Posterior cingulate gyrus (tissue), 11 donors: Measurements from ENCODE around the gene GRIN2C.

Experiments used
- DNase-seq, 10 donors: peaks; one replicate each; pipeline versions ENCODE4 v3.0.0 to v3.0.0-alpha.2; 2020 to 2021; ENCODE audit warnings: mixed read lengths in 3 of 10
- intact Hi-C: fragments of 100-400 bp; cut with DNase I; formaldehyde crosslinking; loops from one replicate; pipeline ENCODE4 v1.15.1; 2023

GRIN2C gene

GRCh38 chr17:74852237-74853047 is 7.2 kb downstream of the GRIN2C start:
- DNase-seq, result no peak
- intact Hi-C loops, result no loop called here

GRCh38 chr17:74851612-74852236 is 8.0 kb downstream of the GRIN2C start:
- DNase-seq, result no peak
- intact Hi-C loops, result no loop called here

- intact Hi-C loops, result no loop called here
- no peak for DNase-seq
Measured at GRCh38 chr17:74850914-74851313, 8.8 kb downstream of the GRIN2C start.

- intact Hi-C loops, result no loop called here
- DNase-seq, result no peak
Measured at GRCh38 chr17:74850310-74850709, 9.4 kb downstream of the GRIN2C start.

GRCh38 chr17:74848656-74849399 is 10.9 kb downstream of the GRIN2C start:
- intact Hi-C loops, result no loop called here
- DNase-seq, result no peak

- no peak for DNase-seq
- intact Hi-C loops, result no loop called here
Measured at GRCh38 chr17:74846621-74847020, 13.1 kb downstream of the GRIN2C start.

GRCh38 chr17:74843352-74843627 is 16.4 kb downstream of the GRIN2C start:
- intact Hi-C loops, result no loop called here

GRCh38 chr17:74842599-74843351 is 16.9 kb downstream of the GRIN2C start:
- peak in 9 of 10 donors; percentile 56 to 95 (median 69) for DNase-seq
- intact Hi-C loops, result no loop called here

More at GRCh38 chr17:74843352-74843627, 16.4 kb downstream of the GRIN2C start:
- DNase-seq, result no peak

GRCh38 chr17:74842146-74842598 is 17.5 kb downstream of the GRIN2C start:
- intact Hi-C loops, result no loop called here
- DNase-seq, result peak in 1 of 10 donors; percentile 85

- peak in 6 of 10 donors; percentile 52 to 91 (median 64) for DNase-seq
- intact Hi-C loops, result no loop called here
Measured at GRCh38 chr17:74840989-74841666, 18.6 kb downstream of the GRIN2C start.

GRCh38 chr17:74839990-74840852 is 19.5 kb downstream of the GRIN2C start:
- intact Hi-C loops, result no loop called here
- no peak for DNase-seq

- no peak for DNase-seq
- intact Hi-C loops, result no loop called here
Measured at GRCh38 chr17:74838274-74838673, 21.4 kb downstream of the GRIN2C start.

GRCh38 chr17:74836691-74837467 is 22.8 kb downstream of the GRIN2C start:
- peak in 8 of 10 donors; percentile 33 to 94 (median 65) for DNase-seq
- intact Hi-C loops, result no loop called here

- no peak for DNase-seq
- intact Hi-C loops, result no loop called here
Measured at GRCh38 chr17:74836191-74836590, 23.5 kb downstream of the GRIN2C start.

GRCh38 chr17:74833501-74834377 is 25.9 kb downstream of the GRIN2C start:
- intact Hi-C loops, result no loop called here
- peak in 5 of 10 donors; percentile 37 to 89 (median 54) for DNase-seq

GRCh38 chr17:74832421-74832820 is 27.3 kb downstream of the GRIN2C start:
- no peak for DNase-seq
- intact Hi-C loops, result no loop called here

GRCh38 chr17:74831444-74832146 is 28.1 kb downstream of the GRIN2C start:
- intact Hi-C loops, result no loop called here
- no peak for DNase-seq
